NCI-H2196 treated with DMSO at 0.1 percent for 48 hours (cell line): ENCODE measurements around the gene CPEB2.

Experiments
- DNase-seq: peaks from one replicate; lab custom pipeline; 2025; ENCODE audit not compliant: unreplicated experiment; lab: John Stamatoyannopoulos, UW

The CPEB2 gene

GRCh38 chr4:15010038-15010585 is 7.8 kb downstream of the CPEB2 start:
- no peak for DNase-seq

GRCh38 chr4:15011166-15011565 is 8.9 kb downstream of the CPEB2 start:
- DNase-seq: no peak

- no peak for DNase-seq
These were observed 9.9 kb downstream of the CPEB2 start for GRCh38 chr4:15012017-15012788.

GRCh38 chr4:15013585-15013984 is 11.3 kb downstream of the CPEB2 start:
- DNase-seq: no peak

DNA sequence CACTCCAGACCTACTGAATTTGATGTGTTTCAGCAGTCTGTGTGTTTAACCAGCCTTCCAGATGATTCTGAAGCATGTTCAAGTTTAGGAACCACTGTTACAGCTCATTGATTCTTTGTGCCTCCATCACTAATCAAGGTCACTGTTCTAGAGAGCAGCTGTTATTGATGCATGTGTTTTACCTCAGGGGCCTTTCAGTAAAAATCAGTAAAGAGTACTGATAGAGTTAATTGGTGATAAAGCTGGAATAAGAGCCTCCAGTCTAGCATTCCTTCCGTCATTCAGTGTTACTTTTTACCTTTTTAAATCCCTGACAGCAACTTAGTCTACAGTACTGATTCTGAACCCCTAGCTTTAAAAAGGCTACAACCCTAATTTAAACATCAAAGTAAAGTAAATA is 12.9 kb downstream of the CPEB2 start:
- no peak for DNase-seq

DNA sequence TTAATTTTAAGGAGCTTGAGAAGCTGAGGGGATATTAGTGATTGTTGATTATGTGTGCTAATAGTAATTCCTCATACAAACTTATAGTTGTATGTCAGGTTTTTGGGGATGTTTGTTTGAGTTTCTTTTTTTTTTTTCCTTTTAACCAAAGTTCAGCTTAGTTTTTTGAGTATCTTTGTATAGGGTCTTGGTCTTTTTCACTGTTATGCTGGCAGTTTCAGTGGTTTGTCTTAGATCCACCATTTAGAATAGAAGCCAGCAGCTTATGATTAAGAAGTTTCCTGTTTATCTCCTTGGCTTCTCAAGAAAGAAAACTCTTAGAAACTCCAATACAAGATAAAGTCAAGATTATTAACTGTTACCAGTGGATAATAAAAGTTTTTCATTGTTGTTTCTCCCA is 16.1 kb downstream of the CPEB2 start:
- DNase-seq: no peak

DNA sequence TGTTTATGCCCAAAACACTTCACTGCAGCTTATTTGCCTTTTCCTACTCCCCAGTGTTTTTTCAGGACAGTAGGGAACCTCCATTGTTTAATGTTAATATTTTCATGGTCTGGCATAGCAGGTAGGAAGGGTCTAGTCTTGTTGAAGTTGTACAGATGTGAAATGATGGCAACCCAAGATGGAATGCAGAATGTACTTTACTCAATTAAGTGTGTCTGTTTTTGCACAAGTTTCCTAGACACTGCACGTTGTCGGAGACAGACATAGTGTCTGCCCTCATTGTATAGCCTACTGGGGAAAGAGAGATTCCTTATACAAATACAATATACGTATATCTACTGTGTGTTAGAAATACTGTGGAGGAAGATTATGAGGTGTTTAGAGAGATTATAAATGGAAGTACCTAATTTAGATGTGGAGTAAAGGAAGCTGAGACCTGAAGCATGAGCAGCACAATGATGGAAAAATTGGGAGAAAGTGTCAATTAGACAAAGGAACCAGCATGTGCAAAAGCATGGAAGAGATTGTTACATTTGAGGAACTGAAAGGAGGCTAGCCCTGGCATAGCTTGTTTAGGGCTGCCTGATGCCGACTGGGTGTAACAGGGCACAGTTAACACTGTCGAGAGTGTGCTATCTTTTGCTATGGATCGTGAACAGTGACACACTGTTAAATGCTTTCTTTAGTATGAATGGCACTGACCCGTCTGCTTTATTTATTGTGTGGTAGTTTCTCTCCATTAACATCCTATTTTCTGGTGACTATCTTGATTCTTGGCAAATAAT is 18.4 kb downstream of the CPEB2 start:
- DNase-seq: no peak

- DNase-seq: no peak
These were observed 19.0 kb downstream of the CPEB2 start for GRCh38 chr4:15021311-15021710.

- DNase-seq: no peak
These were observed 19.7 kb downstream of the CPEB2 start for GRCh38 chr4:15021946-15022345.

DNA sequence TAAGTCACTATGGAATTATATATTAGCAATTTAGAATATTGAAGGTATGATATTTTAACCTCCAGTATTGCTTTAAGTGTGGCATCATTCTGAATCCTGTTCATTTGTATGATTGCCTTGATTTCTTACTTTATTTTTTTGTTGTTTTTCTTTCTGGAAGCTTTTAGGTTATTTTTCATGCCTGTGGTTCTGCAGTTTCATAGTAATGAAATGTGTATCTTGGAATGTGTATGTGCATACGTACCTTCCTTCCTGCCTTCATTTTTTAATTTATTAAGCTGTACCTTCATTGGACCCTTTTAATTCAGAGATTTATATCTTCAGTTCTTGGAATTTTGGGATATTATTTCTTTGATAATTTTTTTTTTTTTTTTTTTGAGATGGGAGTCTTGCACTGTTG is 22.1 kb downstream of the CPEB2 start:
- no peak for DNase-seq

- no peak for DNase-seq
These were observed 23.4 kb downstream of the CPEB2 start for GRCh38 chr4:15025693-15026092.

DNA sequence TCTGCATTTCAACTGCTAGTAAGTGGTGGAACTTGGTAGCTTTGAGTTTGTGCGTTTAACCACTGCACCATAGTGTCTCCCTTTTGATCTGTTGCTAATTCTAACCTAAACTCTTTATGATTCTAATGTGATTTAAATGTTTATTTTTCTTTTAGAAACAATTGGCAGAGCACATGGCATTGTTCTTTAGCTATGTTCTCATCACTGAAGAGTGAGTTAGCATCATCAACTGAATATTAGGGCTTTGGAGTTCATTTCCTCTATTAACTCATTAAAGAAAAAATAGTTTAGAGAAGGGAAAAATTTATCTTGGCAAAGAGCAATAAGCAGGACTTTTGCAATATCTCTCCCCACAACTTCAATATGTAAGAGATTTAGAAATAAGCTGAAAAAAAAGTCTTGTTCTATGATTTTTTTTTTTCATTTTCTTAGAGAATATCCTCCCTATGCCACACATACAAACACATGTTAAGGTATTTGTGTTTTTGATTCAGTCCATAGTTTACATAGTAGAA is 25.7 kb downstream of the CPEB2 start:
- DNase-seq: no peak

- no peak for DNase-seq
These were observed 28.9 kb downstream of the CPEB2 start for GRCh38 chr4:15031197-15031596.

- no peak for DNase-seq
These were observed 29.9 kb downstream of the CPEB2 start for GRCh38 chr4:15031993-15032675.

DNA sequence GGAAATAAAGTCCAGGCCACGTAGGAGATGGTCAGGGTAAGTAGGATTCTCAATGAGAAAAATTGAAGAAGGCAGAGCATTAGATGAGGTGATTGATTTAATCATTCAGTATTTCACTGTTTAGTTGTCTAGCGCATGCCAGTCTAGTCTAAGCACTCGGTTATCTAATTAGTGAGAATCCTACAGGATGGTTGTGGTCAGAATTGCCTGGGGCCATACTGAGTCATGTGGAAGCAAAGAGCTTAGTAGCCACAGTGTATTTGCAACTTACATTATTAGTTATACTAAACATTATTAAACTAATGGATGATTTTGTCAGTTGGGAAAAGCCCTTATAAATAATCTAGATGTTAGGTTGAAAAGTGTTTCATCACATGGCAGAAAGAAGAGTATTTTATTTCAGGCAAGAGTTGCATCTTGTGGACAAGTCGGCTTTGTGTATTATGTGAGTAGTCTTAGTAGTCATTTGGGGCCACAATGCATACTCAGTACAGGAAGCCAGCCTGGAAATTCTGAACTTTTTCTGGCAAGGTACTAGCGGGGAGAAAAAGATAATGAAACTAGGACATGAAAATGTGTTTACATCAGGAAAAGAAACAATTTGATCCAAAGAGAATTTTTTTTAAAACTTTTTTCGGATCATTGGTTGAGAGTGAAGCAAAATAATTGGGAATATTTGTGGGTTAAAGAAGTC is 31.9 kb downstream of the CPEB2 start:
- DNase-seq: no peak

DNA sequence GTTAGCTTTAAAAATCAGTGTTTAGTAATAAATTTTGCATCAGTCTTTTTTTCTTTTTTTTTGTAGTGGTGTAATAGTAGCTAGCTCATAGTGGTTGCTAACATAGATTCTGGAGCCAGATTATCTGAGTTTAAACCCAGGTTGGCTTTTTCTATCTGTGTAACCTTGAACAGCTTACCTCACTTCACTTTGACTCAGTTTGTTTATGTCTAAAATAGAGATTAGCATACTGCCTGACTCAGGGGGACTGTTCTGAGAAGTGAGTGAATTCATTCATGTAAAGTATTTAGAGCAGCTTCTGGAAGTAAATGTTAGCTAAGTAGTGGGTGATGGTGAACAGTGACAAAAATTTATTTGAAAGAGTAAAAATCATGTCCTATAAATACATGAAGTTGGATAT is 32.9 kb downstream of the CPEB2 start:
- no peak for DNase-seq

- no peak for DNase-seq
These were observed 35.8 kb downstream of the CPEB2 start for GRCh38 chr4:15037923-15038541.

DNA sequence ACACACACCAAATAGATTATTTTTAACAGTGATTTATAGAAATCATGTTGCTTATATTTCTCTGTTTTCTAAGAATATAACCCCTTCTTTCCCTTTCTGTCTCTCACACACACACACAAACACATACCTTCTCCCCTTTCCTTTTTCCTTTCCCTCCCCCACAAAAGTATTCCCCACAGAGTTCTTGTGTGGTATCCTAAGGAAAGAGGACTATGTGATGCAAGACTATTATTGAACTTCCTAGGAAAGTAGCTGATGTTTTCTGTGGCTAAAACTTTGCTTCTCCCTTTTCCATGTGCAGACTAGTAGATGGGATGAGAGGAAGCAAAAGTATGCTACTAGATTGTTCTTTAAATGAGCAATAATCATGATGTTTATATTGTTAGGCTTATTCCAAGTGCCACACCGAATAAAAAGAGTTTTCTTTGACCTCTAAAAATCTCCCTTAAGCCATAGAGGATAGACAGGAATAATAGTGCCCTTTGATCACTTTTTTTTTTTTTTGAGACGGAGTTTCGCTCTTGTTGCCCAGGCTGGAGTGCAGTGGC is 38.7 kb downstream of the CPEB2 start:
- DNase-seq: no peak

DNA sequence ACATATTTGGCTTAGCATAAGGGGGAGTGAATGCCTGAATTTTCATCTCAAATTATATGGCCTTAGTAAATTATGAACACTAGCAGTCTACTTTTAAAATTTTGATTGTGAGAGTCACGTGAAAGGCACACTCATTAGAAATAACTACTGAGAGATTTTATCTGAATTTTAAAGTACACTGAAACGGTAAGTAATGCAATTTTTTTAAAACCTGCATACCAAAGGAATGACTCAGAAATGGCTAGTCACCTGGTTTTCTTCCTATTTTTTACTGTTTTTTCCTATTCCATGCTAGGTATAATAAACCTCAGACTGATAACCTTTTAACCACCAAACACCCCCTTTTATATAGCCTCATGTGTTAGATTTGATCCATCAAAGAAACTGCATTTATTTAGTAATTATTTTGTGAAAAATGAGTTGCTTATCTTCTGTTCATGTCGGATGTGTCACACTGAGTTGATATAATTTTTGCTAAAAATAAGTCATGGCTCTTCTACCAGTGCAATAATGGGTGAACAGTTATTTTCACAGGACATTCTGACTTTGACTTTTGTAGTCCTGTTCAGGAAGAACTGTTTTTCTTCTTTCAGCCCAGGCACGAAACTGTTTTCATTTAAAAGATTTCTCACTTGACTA is 40.4 kb downstream of the CPEB2 start:
- no peak for DNase-seq

- no peak for DNase-seq
These were observed 40.9 kb downstream of the CPEB2 start for GRCh38 chr4:15043226-15043625.
